HEK293 (cell line): Measurements from ENCODE around the gene NECTIN2.

Experiments used
- AEBP2 ChIP-seq: fragments of 450-650 bp; formaldehyde crosslinking; IDR thresholded peaks from 2 replicates; pipeline ENCODE4 v1.5.1; 2016; ENCODE audit warnings: missing biosample characterization, missing genetic modification characterization, borderline replicate concordance
- EGR2 ChIP-seq: fragments of 450-650 bp; formaldehyde crosslinking; IDR thresholded peaks from 2 replicates; pipeline ENCODE4 v1.5.1; 2016; ENCODE audit warnings: low read depth, missing biosample characterization, missing genetic modification characterization
- KLF16 ChIP-seq: fragments of 450-650 bp; formaldehyde crosslinking; IDR thresholded peaks from 2 replicates; pipeline ENCODE4 v1.5.1; 2017; ENCODE audit warnings: missing biosample characterization, missing genetic modification characterization
- OVOL3 ChIP-seq: fragments of 450-650 bp; formaldehyde crosslinking; IDR thresholded peaks from 2 replicates; pipeline ENCODE4 v1.5.1; 2016; ENCODE audit warnings: missing biosample characterization, missing genetic modification characterization
- PBX3 ChIP-seq: sonication (generic); formaldehyde crosslinking; IDR thresholded peaks from 2 replicates; pipeline ENCODE4 v1.8.1; 2022; ENCODE audit warnings: mild to moderate bottlenecking, moderate library complexity, missing genetic modification reagents
- PRDM4 ChIP-seq: fragments of 450-650 bp; formaldehyde crosslinking; IDR thresholded peaks from 2 replicates; pipeline ENCODE4 v1.5.1; 2017; ENCODE audit warnings: missing biosample characterization, missing genetic modification characterization
- SP2 ChIP-seq: fragments of 450-650 bp; formaldehyde crosslinking; IDR thresholded peaks from 2 replicates; pipeline ENCODE4 v1.5.1; 2016; ENCODE audit warnings: missing biosample characterization, missing genetic modification characterization
- SP3 ChIP-seq: fragments of 450-650 bp; formaldehyde crosslinking; IDR thresholded peaks from 2 replicates; pipeline ENCODE4 v1.5.1; 2016; ENCODE audit warnings: missing biosample characterization, missing genetic modification characterization
- TSHZ1 ChIP-seq: fragments of 450-650 bp; formaldehyde crosslinking; IDR thresholded peaks from 2 replicates; pipeline ENCODE4 v1.5.1; 2016; ENCODE audit warnings: missing biosample characterization, missing genetic modification characterization, borderline replicate concordance
- ZBTB1 ChIP-seq: fragments of 450-650 bp; formaldehyde crosslinking; IDR thresholded peaks from 2 replicates; pipeline ENCODE4 v1.5.1; 2016; ENCODE audit warnings: missing biosample characterization, missing genetic modification characterization
- ZEB2 ChIP-seq: fragments of 450-650 bp; formaldehyde crosslinking; IDR thresholded peaks from 2 replicates; pipeline ENCODE4 v1.5.1; 2016; ENCODE audit warnings: missing biosample characterization, missing genetic modification characterization
- ZFP69B ChIP-seq: fragments of 450-650 bp; formaldehyde crosslinking; IDR thresholded peaks from 2 replicates; pipeline ENCODE4 v1.5.1; 2016; ENCODE audit warnings: missing biosample characterization, missing genetic modification characterization
- ZNF114 ChIP-seq: fragments of 450-650 bp; formaldehyde crosslinking; IDR thresholded peaks from 2 replicates; pipeline ENCODE4 v1.5.0; 2017; ENCODE audit warnings: missing biosample characterization, missing genetic modification characterization
- ZNF138 ChIP-seq: fragments of 450-650 bp; formaldehyde crosslinking; IDR thresholded peaks from 2 replicates; pipeline ENCODE4 v1.5.1; 2016; ENCODE audit warnings: missing biosample characterization, missing genetic modification characterization, borderline replicate concordance
- ZNF148 ChIP-seq: fragments of 450-650 bp; formaldehyde crosslinking; IDR thresholded peaks from 2 replicates; pipeline ENCODE4 v1.5.0; 2017; ENCODE audit warnings: missing biosample characterization, missing genetic modification characterization, borderline replicate concordance
- ZNF335 ChIP-seq: fragments of 450-650 bp; formaldehyde crosslinking; conservative IDR thresholded peaks from 2 replicates; pipeline ENCODE4 v1.5.1; 2016; ENCODE audit warnings: missing biosample characterization, missing genetic modification characterization
- ZNF423 ChIP-seq: fragments of 450-650 bp; formaldehyde crosslinking; IDR thresholded peaks from 2 replicates; pipeline ENCODE4 v1.5.1; 2016; ENCODE audit warnings: missing biosample characterization, missing genetic modification characterization
- ZNF426 ChIP-seq: fragments of 450-650 bp; formaldehyde crosslinking; IDR thresholded peaks from 2 replicates; pipeline ENCODE4 v1.5.1; 2017; ENCODE audit warnings: missing biosample characterization, missing genetic modification characterization, mild to moderate bottlenecking, inconsistent platforms, moderate library complexity
- ZNF501 ChIP-seq: fragments of 450-650 bp; formaldehyde crosslinking; IDR thresholded peaks from 2 replicates; pipeline ENCODE4 v1.5.1; 2016; ENCODE audit warnings: missing biosample characterization, missing genetic modification characterization
- ZNF513 ChIP-seq: fragments of 450-650 bp; IDR thresholded peaks from 2 replicates; pipeline ENCODE4 v1.5.1; 2018; ENCODE audit warnings: missing biosample characterization, missing genetic modification characterization
- ZNF529 ChIP-seq: fragments of 450-650 bp; formaldehyde crosslinking; IDR thresholded peaks from 2 replicates; pipeline ENCODE4 v1.5.1; 2017; ENCODE audit warnings: missing genetic modification characterization, missing biosample characterization; ENCODE audit not compliant: insufficient replicate concordance
- ZNF558 ChIP-seq: fragments of 450-650 bp; formaldehyde crosslinking; IDR thresholded peaks from 2 replicates; pipeline ENCODE4 v1.5.1; 2016; ENCODE audit warnings: missing biosample characterization, missing genetic modification characterization
- ZNF707 ChIP-seq: fragments of 450-650 bp; formaldehyde crosslinking; IDR thresholded peaks from 2 replicates; pipeline ENCODE4 v1.5.1; 2016; ENCODE audit warnings: missing biosample characterization, missing genetic modification characterization
- ZNF837 ChIP-seq: fragments of 450-650 bp; formaldehyde crosslinking; IDR thresholded peaks from 2 replicates; pipeline ENCODE4 v1.5.1; 2016; ENCODE audit warnings: missing biosample characterization, missing genetic modification characterization
- ZSCAN18 ChIP-seq: fragments of 450-650 bp; formaldehyde crosslinking; IDR thresholded peaks from 2 replicates; pipeline ENCODE4 v1.5.1; 2016; ENCODE audit warnings: missing biosample characterization, missing genetic modification characterization

The NECTIN2 gene

GRCh38 chr19:44846455-44847143, 502 bp downstream of the NECTIN2 start (continued):
- no peak for TF ChIP-seq PBX3 (CRISPR knock-in tag)
- no peak for TF ChIP-seq ZSCAN18 (tag by site-specific recombination)
- 0 out of 2 replicates have a peak, but pooled peaks have one; percentile 8 for TF ChIP-seq ZFP69B
- no peak for TF ChIP-seq ZNF148 (tag by site-specific recombination)
- 0 out of 2 replicates have a peak, but pooled peaks have one; percentile 32 for TF ChIP-seq KLF16 (tag by site-specific recombination)
- no peak for TF ChIP-seq ZNF837 (tag by site-specific recombination)
- TF ChIP-seq TSHZ1: no peak
- TF ChIP-seq ZEB2 (tag by site-specific recombination): no peak
- no peak for TF ChIP-seq ZNF501
- TF ChIP-seq ZNF426 (tag by site-specific recombination): no peak
- no peak for TF ChIP-seq ZBTB1 (tag by site-specific recombination)
- TF ChIP-seq ZNF529 (tag by site-specific recombination): no peak
- no peak for TF ChIP-seq OVOL3 (tag by site-specific recombination)
- TF ChIP-seq ZNF558 (tag by site-specific recombination): no peak
- TF ChIP-seq ZNF423 (tag by site-specific recombination): no peak
- TF ChIP-seq ZNF707 (tag by site-specific recombination): no peak
- no peak for TF ChIP-seq ZNF138 (tag by site-specific recombination)
- TF ChIP-seq EGR2 (tag by site-specific recombination): peak; percentile 26; the same call in 1 of the 2 replicates
- no peak for TF ChIP-seq PRDM4 (tag by site-specific recombination)
- TF ChIP-seq ZNF114 (tag by site-specific recombination): no peak
- no peak for TF ChIP-seq AEBP2 (tag by site-specific recombination)
- TF ChIP-seq ZNF513 (tag by site-specific recombination): no peak
- no peak for TF ChIP-seq SP3
- TF ChIP-seq ZNF335: 0 out of 2 replicates have a peak, but pooled peaks have one; percentile 43
- TF ChIP-seq SP2 (tag by site-specific recombination): no peak
